CD14-positive monocyte (primary cell): ENCODE results near the gene GPC5. TPM values are rescaled to one million over a fixed set of nuclear protein-coding genes. Genes with fewer than 3 reads are reported as not detected.

ENCODE experiments used
- DNase-seq, 3 donors: peaks; one replicate each; pipeline ENCODE4 v3.0.0-alpha.2; 2011 to 2022
- H2AFZ ChIP-seq: 2 replicates; pipeline ENCODE4 v1.6.0; 2012; ENCODE audit warnings: mild to moderate bottlenecking, low read depth, low read length, inconsistent platforms; ENCODE audit not compliant: insufficient read depth, poor library complexity, severe bottlenecking
- H3K27ac ChIP-seq, 2 donors: 1 replicate in 1 of 2; 2 replicates in 1 of 2; pipeline ENCODE4 v1.5.1; 2012 to 2013; ENCODE audit warnings: low read length in 2 of 2, control low read depth in 1 of 2, inconsistent platforms in 1 of 2, low read depth in 1 of 2, mild to moderate bottlenecking in 1 of 2
- H3K27me3 ChIP-seq, 2 donors: one replicate each; pipeline versions ENCODE4 v1.6.0 to v1.6.1; 2011 to 2013; ENCODE audit warnings: low read length in 2 of 2; ENCODE audit not compliant: control insufficient read depth in 2 of 2, insufficient read depth in 2 of 2
- H3K36me3 ChIP-seq, 2 donors: replicated peaks in 1 of 2; 1 replicate in 1 of 2; 2 replicates in 1 of 2; pipeline versions ENCODE4 v1.5.1 to v1.6.1; 2012 to 2013; ENCODE audit warnings: low read length in 2 of 2, control low read depth in 1 of 2, inconsistent platforms in 1 of 2, mild to moderate bottlenecking in 1 of 2; ENCODE audit not compliant: insufficient read depth in 2 of 2, control insufficient read depth in 1 of 2
- H3K4me1 ChIP-seq, 2 donors: 1 replicate in 1 of 2; 2 replicates in 1 of 2; pipeline versions ENCODE4 v1.5.1 to v1.6.1; 2012 to 2013; ENCODE audit warnings: low read length in 2 of 2, control low read depth in 1 of 2, inconsistent platforms in 1 of 2, mild to moderate bottlenecking in 1 of 2, moderate library complexity in 1 of 2; ENCODE audit not compliant: insufficient read depth in 2 of 2, control insufficient read depth in 1 of 2
- H3K4me2 ChIP-seq: replicated peaks from 2 replicates; pipeline ENCODE3; 2012; ENCODE audit warnings: low read length, moderate library complexity, mild to moderate bottlenecking; ENCODE audit not compliant: poor library complexity, severe bottlenecking; ENCODE audit errors: extremely low read depth
- H3K4me3 ChIP-seq, 3 experiments: fragments of 200-600 bp in 1 of 3; sonication (generic) in 1 of 3; replicated peaks in 1 of 3; 1 replicate in 2 of 3; 2 replicates in 1 of 3; pipeline ENCODE4 v1.5.1; 2011 to 2013; ENCODE audit warnings: low read length in 3 of 3, mild to moderate bottlenecking in 3 of 3, control low read depth in 2 of 3, low read depth in 2 of 3, inconsistent platforms in 1 of 3, moderate library complexity in 1 of 3
- H3K79me2 ChIP-seq: 2 replicates; pipeline ENCODE4 v1.6.0; 2012; ENCODE audit warnings: mild to moderate bottlenecking, control low read depth, inconsistent platforms, low read length, moderate library complexity; ENCODE audit not compliant: insufficient read depth
- H3K9ac ChIP-seq: 2 replicates; pipeline ENCODE4 v1.6.0; 2017; ENCODE audit warnings: low read length, mild to moderate bottlenecking; ENCODE audit not compliant: insufficient read depth, poor library complexity, severe bottlenecking
- H3K9me3 ChIP-seq, 2 donors: replicated peaks in 1 of 2; 1 replicate in 1 of 2; 2 replicates in 1 of 2; pipeline versions ENCODE4 v1.5.1 to v1.6.1; 2012 to 2013; ENCODE audit warnings: low read length in 2 of 2, control low read depth in 1 of 2; ENCODE audit not compliant: control insufficient read depth in 1 of 2, insufficient read depth in 1 of 2
- H4K20me1 ChIP-seq: 2 replicates; pipeline ENCODE4 v1.6.0; 2012; ENCODE audit warnings: mild to moderate bottlenecking, low read length, control low read depth, moderate library complexity; ENCODE audit not compliant: insufficient read depth
- H3K27ac Mint-ChIP-seq, 7 donors: one replicate each; pipeline ENCODE4 v1.8.0; 2020; ENCODE audit warnings: mild to moderate bottlenecking in 7 of 7, mixed read lengths in 7 of 7, moderate library complexity in 6 of 7, inconsistent platforms in 2 of 7
- H3K27me3 Mint-ChIP-seq, 3 donors: one replicate each; pipeline ENCODE4 v1.8.0; 2021 to 2022; ENCODE audit warnings: low read depth in 3 of 3, mild to moderate bottlenecking in 3 of 3, mixed read lengths in 3 of 3, moderate library complexity in 3 of 3, inconsistent platforms in 1 of 3
- H3K36me3 Mint-ChIP-seq, 2 donors: one replicate each; pipeline ENCODE4 v1.8.0; 2020; ENCODE audit warnings: mixed read lengths in 2 of 2, inconsistent platforms in 1 of 2, mild to moderate bottlenecking in 1 of 2
- H3K4me1 Mint-ChIP-seq: one replicate; pipeline ENCODE4 v1.8.0; 2020; ENCODE audit warnings: mild to moderate bottlenecking, mixed read lengths
- H3K4me3 Mint-ChIP-seq, 2 donors: one replicate each; pipeline ENCODE4 v1.8.0; 2020; ENCODE audit warnings: mild to moderate bottlenecking in 2 of 2, mixed read lengths in 2 of 2, moderate library complexity in 1 of 2
- H3K9me3 Mint-ChIP-seq, 7 donors: one replicate each; pipeline ENCODE4 v1.8.0; 2020 to 2022; ENCODE audit warnings: mixed read lengths in 7 of 7, mild to moderate bottlenecking in 6 of 7, moderate library complexity in 6 of 7, inconsistent platforms in 2 of 7
- WGBS: methylation state at CpG from one replicate; pipeline ENCODE4 v1.1.5; 2013; ENCODE audit warnings: missing lambda C conversion rate; ENCODE audit not compliant: insufficient coverage; 5-methylcytosine and 5-hydroxymethylcytosine counted together
- intact Hi-C, 2 donors: fragments of 100-400 bp; cut with micrococcal nuclease; formaldehyde crosslinking; loops; one replicate each; pipeline versions ENCODE4 v1.15.0 to v1.15.1; 2023
- polyA plus RNA-seq, 3 donors: library from polyadenylated mRNA; depleted of rRNA in 1 of 3; unstranded in 2 of 3; stranded (reverse) in 1 of 3; fragments of 300-500 nt in 2 of 3; fragments of >200 nt in 1 of 3; fragmentation: Illumina TruSeq in 2 of 3; gene quantifications; 1 replicate in 2 of 3; 2 replicates in 1 of 3; pipeline ENCODE4 v1.2.3, GENCODE V29; 2012 to 2021
- TF ChIP-seq, protein P1 (sequence below): fragments of 200-600 bp; IDR thresholded peaks from one replicate; pipeline ENCODE4 v1.8.0; 2022; ENCODE audit warnings: antibody characterized with exemption, mild to moderate bottlenecking

The GPC5 gene
- polyA plus RNA-seq, 3 donors = not detected

- H3K9me3 Mint-ChIP-seq = peaks cover 0 to 4% (median 2%) of the 10 kb centered on the region in 7 donors
Observed at GRCh38 chr13:92564942-92565341, 1166.5 kb downstream of the GPC5 start.

GRCh38 chr13:92566767-92567166 is 1168.3 kb downstream of the GPC5 start:
- no peak overlapping the region for H3K4me3 Mint-ChIP-seq
- DNase-seq = no peak
- H3K4me3 ChIP-seq = no peak overlapping the region
- no peaks in the 10 kb centered on the region for H3K36me3 Mint-ChIP-seq
- H3K9me3 ChIP-seq = no peaks in the 10 kb centered on the region
- no peaks in the 10 kb centered on the region for H3K27me3 ChIP-seq
- no peaks in the 10 kb centered on the region for H3K4me1 ChIP-seq
- H3K4me2 ChIP-seq = no peak overlapping the region
- H3K27me3 Mint-ChIP-seq = peaks cover 0 to 2% (median 0%) of the 10 kb centered on the region in 3 donors
- no peak overlapping the region for H3K27ac ChIP-seq
- H4K20me1 ChIP-seq = no peaks in the 10 kb centered on the region
- H3K79me2 ChIP-seq = no peaks in the 10 kb centered on the region
- no peaks in the 10 kb centered on the region for H3K4me1 Mint-ChIP-seq
- TF ChIP-seq, protein P1, sequence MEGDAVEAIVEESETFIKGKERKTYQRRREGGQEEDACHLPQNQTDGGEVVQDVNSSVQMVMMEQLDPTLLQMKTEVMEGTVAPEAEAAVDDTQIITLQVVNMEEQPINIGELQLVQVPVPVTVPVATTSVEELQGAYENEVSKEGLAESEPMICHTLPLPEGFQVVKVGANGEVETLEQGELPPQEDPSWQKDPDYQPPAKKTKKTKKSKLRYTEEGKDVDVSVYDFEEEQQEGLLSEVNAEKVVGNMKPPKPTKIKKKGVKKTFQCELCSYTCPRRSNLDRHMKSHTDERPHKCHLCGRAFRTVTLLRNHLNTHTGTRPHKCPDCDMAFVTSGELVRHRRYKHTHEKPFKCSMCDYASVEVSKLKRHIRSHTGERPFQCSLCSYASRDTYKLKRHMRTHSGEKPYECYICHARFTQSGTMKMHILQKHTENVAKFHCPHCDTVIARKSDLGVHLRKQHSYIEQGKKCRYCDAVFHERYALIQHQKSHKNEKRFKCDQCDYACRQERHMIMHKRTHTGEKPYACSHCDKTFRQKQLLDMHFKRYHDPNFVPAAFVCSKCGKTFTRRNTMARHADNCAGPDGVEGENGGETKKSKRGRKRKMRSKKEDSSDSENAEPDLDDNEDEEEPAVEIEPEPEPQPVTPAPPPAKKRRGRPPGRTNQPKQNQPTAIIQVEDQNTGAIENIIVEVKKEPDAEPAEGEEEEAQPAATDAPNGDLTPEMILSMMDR = no peak
- no peak overlapping the region for H2AFZ ChIP-seq
- H3K9ac ChIP-seq = no peak overlapping the region
- peaks cover 0 to 6% (median 2%) of the 10 kb centered on the region in 7 donors for H3K9me3 Mint-ChIP-seq
- intact Hi-C loops = no loop called here
- H3K27ac Mint-ChIP-seq = no peak overlapping the region
- no peaks in the 10 kb centered on the region for H3K36me3 ChIP-seq

More at GRCh38 chr13:92564942-92565341, 1166.5 kb downstream of the GPC5 start:
- Histone ChIP-seq H4K20me1 (no peaks in the 10 kb centered on the region), H3K27ac (no peak overlapping the region), H3K9me3 (peaks cover 0 to 4% of the 10 kb centered on the region in 2 donors), H2AFZ (no peak overlapping the region), H3K79me2 (no peaks in the 10 kb centered on the region), H3K4me3 (no peak overlapping the region), H3K9ac (no peak overlapping the region), H3K36me3 (no peaks in the 10 kb centered on the region), H3K27me3 (no peaks in the 10 kb centered on the region), H3K4me1 (no peaks in the 10 kb centered on the region), H3K4me2 (no peak overlapping the region)
- Mint-ChIP-seq H3K4me3 (no peak overlapping the region), H3K36me3 (no peaks in the 10 kb centered on the region), H3K27me3 (peaks cover 0 to 2% (median 0%) of the 10 kb centered on the region in 3 donors), H3K4me1 (no peaks in the 10 kb centered on the region), H3K27ac (no peak overlapping the region)
- DNase-seq = no peak
- WGBS = no CpG with 5 or more reads among the region's 2 CpGs
- intact Hi-C loops = no loop called here
- TF ChIP-seq, protein P1 = no peak
